Measurements from ENCODE around the gene DNAJC11. TPM values are rescaled to one million over a fixed set of nuclear protein-coding genes. Genes with fewer than 3 reads are reported as not detected.

Gene DNAJC11
- total RNA-seq, 4 donors from 2014 or later, result 21.4 to 48.2 (median 25.5) TPM

DNA sequence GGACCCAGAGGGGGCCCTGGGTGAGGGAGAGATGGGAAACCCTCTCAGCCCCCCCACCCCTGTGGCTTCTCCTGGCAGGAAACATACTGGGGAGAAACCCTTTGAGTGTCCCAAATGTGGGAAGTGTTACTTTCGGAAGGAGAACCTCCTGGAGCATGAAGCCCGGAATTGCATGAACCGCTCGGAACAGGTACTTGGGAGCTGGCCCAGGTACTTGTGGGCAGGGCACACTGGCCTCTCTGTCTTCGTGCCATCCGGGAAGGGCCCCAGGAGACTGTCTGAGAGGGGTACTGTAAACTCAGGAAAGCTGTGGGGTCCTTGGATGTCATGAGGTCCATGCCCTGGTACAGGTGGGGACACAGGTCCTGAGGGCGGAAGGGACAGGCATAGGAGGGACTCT is 115.8 kb downstream of the DNAJC11 start:
- TF ChIP-seq, protein P1, sequence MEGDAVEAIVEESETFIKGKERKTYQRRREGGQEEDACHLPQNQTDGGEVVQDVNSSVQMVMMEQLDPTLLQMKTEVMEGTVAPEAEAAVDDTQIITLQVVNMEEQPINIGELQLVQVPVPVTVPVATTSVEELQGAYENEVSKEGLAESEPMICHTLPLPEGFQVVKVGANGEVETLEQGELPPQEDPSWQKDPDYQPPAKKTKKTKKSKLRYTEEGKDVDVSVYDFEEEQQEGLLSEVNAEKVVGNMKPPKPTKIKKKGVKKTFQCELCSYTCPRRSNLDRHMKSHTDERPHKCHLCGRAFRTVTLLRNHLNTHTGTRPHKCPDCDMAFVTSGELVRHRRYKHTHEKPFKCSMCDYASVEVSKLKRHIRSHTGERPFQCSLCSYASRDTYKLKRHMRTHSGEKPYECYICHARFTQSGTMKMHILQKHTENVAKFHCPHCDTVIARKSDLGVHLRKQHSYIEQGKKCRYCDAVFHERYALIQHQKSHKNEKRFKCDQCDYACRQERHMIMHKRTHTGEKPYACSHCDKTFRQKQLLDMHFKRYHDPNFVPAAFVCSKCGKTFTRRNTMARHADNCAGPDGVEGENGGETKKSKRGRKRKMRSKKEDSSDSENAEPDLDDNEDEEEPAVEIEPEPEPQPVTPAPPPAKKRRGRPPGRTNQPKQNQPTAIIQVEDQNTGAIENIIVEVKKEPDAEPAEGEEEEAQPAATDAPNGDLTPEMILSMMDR (IDR thresholded peaks at IDR 0.05; ENCODE audit: low read depth), result no peak

DNA sequence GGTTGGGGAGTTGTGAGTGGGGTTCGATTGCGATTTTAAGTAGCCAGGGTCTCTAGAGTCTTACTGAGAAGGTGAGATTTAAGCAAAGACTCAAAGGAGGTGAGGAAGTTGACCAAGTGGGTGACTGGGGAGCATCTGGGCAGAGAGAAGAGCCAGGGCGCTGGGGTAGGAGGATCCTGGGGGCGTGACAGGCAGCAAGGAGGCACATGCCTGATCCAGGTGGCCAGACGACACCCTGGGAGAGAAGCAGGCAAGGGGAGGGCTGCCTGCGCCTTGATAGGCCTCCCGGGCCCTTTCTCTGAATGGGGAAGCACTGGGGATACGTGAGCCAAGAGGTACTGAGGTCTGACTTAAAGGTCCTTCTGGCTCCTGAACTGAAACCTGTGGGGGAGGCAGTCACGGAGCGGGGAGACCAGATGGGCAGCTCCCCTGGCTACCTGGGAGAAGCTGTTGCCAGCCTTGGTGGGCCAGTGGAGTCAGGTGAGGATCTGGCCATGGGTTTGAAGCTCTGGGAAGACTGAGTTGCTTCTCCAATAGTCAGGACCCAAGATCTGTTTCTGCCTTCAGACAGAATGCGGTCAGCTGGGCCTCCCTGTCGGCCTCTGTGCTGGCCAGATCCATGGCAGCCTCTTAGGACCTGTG is 116.4 kb downstream of the DNAJC11 start:
- TF ChIP-seq, protein P1 (IDR thresholded peaks at IDR 0.05; ENCODE audit: low read depth), result no peak

Other genes with a start within 250 kb of the DNAJC11 start
- gene TNFRSF25, start 235.6 kb downstream of the DNAJC11 start, total RNA-seq, result 10 to 100 TPM in 1 of 4 donors, 1 to 10 TPM in 3; 2.1 to 11.5 (median 5.7) TPM
- gene PLEKHG5, start 210.1 kb downstream of the DNAJC11 start, total RNA-seq, result 10 to 100 TPM in 1 of 4 donors, 1 to 10 TPM in 3; 2.4 to 15.4 (median 3.6) TPM
- 10 to 100 TPM; 14.3 to 24.3 (median 15.3) TPM for gene NOL9, start 147.3 kb downstream of the DNAJC11 start, total RNA-seq
- not detected for gene TAS1R1, start 146.5 kb downstream of the DNAJC11 start, total RNA-seq
- 10 to 100 TPM in 3 of 4 donors, 1 to 10 TPM in 1; 7.5 to 31.1 (median 20.0) TPM for gene ZBTB48, start 121.8 kb downstream of the DNAJC11 start, total RNA-seq
- gene KLHL21, start 98.9 kb downstream of the DNAJC11 start, total RNA-seq, result 100 to 1,000 TPM in 1 of 4 donors, 10 to 100 TPM in 3; 21.2 to 123 (median 47.2) TPM
- gene PHF13, start 88.1 kb downstream of the DNAJC11 start, total RNA-seq, result 10 to 100 TPM in 3 of 4 donors, 1 to 10 TPM in 1; 9.0 to 19.6 (median 17.1) TPM
- gene THAP3, start 76.9 kb downstream of the DNAJC11 start, total RNA-seq, result 10 to 100 TPM; 21.1 to 51.7 (median 33.7) TPM
- gene CAMTA1, start 83.6 kb upstream of the DNAJC11 start, total RNA-seq, result 10 to 100 TPM; 58.6 to 82.5 (median 78.0) TPM

Data from subcutaneous adipose tissue (tissue), 4 donors.